ENCODE measurements around the gene RAB6B. TPM values are rescaled to one million over a fixed set of nuclear protein-coding genes. Genes with fewer than 3 reads are reported as not detected.

RAB6B gene
- polyA plus RNA-seq, 6 donors from 2014 or later = 0.15 to 0.74 (median 0.24) TPM; not detected in 1

- no peak overlapping the region for H3K4me3 Mint-ChIP-seq
Measured at GRCh38 chr3:133850034-133850433, 45.6 kb downstream of the RAB6B start.

GRCh38 chr3:133849346-133849745, 46.3 kb downstream of the RAB6B start:
- no peaks in the 10 kb centered on the region for H3K4me1 Mint-ChIP-seq
- H3K9me3 Mint-ChIP-seq = peaks cover 0 to 9% (median 1%) of the 10 kb centered on the region in 7 donors
- H3K27ac Mint-ChIP-seq = no peak overlapping the region
- DNase-seq (no peak), ATAC-seq (ENCODE audit: low read depth in 2 of 2) (no peak)
- no peak overlapping the region for H3K4me3 Mint-ChIP-seq
- no peaks in the 10 kb centered on the region for H3K36me3 Mint-ChIP-seq
- H3K27me3 Mint-ChIP-seq = peaks cover 4 to 14% (median 10%) of the 10 kb centered on the region in 3 donors

More at GRCh38 chr3:133850034-133850433, 45.6 kb downstream of the RAB6B start:
- Mint-ChIP-seq H3K27me3 (peaks cover 4 to 14% (median 10%) of the 10 kb centered on the region in 3 donors), H3K9me3 (peaks cover 0 to 9% (median 1%) of the 10 kb centered on the region in 7 donors), H3K27ac (no peak overlapping the region), H3K36me3 (no peaks in the 10 kb centered on the region), H3K4me1 (no peaks in the 10 kb centered on the region)
- no peak for ATAC-seq (ENCODE audit: low read depth in 2 of 2)
- DNase-seq = no peak

- H3K27ac Mint-ChIP-seq = no peak overlapping the region
- H3K36me3 Mint-ChIP-seq = no peaks in the 10 kb centered on the region
- ATAC-seq (ENCODE audit: low read depth in 2 of 2) = no peak
- H3K4me1 Mint-ChIP-seq = no peaks in the 10 kb centered on the region
- peaks cover 0 to 3% (median 0%) of the 10 kb centered on the region in 7 donors for H3K9me3 Mint-ChIP-seq
- H3K4me3 Mint-ChIP-seq = no peak overlapping the region
- DNase-seq = no peak
- H3K27me3 Mint-ChIP-seq = peaks cover 4 to 15% (median 10%) of the 10 kb centered on the region in 3 donors
Measured at GRCh38 chr3:133845127-133845526, 50.6 kb downstream of the RAB6B start.

- Mint-ChIP-seq H3K9me3 (peaks cover 0 to 2% (median 0%) of the 10 kb centered on the region in 7 donors), H3K36me3 (no peaks in the 10 kb centered on the region), H3K27me3 (peaks cover 4 to 22% (median 16%) of the 10 kb centered on the region in 3 donors), H3K4me3 (no peak overlapping the region), H3K4me1 (no peaks in the 10 kb centered on the region), H3K27ac (no peak overlapping the region)
- DNase-seq = no peak
- ATAC-seq (ENCODE audit: low read depth in 2 of 2) = no peak
Measured at GRCh38 chr3:133843634-133844033, 52.0 kb downstream of the RAB6B start.

GRCh38 chr3:133842158-133842557, 53.5 kb downstream of the RAB6B start:
- Mint-ChIP-seq H3K36me3 (no peaks in the 10 kb centered on the region), H3K9me3 (peaks cover 0 to 2% (median 0%) of the 10 kb centered on the region in 7 donors), H3K27ac (no peak overlapping the region), H3K4me3 (no peak overlapping the region), H3K4me1 (no peaks in the 10 kb centered on the region), H3K27me3 (peaks cover under 1 to 10% (median 6%) of the 10 kb centered on the region in 3 donors)
- ATAC-seq (ENCODE audit: low read depth in 2 of 2) (no peak), DNase-seq (no peak)

GRCh38 chr3:133841196-133841595, 54.5 kb downstream of the RAB6B start:
- peaks cover 0 to 2% (median 0%) of the 10 kb centered on the region in 7 donors for H3K9me3 Mint-ChIP-seq
- ATAC-seq (ENCODE audit: low read depth in 2 of 2) (no peak), DNase-seq (no peak)
- no peaks in the 10 kb centered on the region for H3K36me3 Mint-ChIP-seq
- peaks cover 0 to 8% (median 6%) of the 10 kb centered on the region in 3 donors for H3K27me3 Mint-ChIP-seq
- H3K4me1 Mint-ChIP-seq = no peaks in the 10 kb centered on the region
- no peak overlapping the region for H3K27ac Mint-ChIP-seq
- no peak overlapping the region for H3K4me3 Mint-ChIP-seq

GRCh38 chr3:133840767-133841166, 54.9 kb downstream of the RAB6B start:
- H3K4me1 Mint-ChIP-seq = no peaks in the 10 kb centered on the region

GRCh38 chr3:133840055-133840737, 55.5 kb downstream of the RAB6B start:
- H3K27me3 Mint-ChIP-seq = peaks cover 0 to 8% (median 6%) of the 10 kb centered on the region in 3 donors
- no peaks in the 10 kb centered on the region for H3K36me3 Mint-ChIP-seq
- no peaks in the 10 kb centered on the region for H3K4me1 Mint-ChIP-seq
- peaks cover 0 to 2% (median 0%) of the 10 kb centered on the region in 7 donors for H3K9me3 Mint-ChIP-seq
- no peak overlapping the region for H3K4me3 Mint-ChIP-seq
- no peak for ATAC-seq (ENCODE audit: low read depth in 2 of 2)
- no peak overlapping the region for H3K27ac Mint-ChIP-seq
- no peak for DNase-seq

More at GRCh38 chr3:133840767-133841166, 54.9 kb downstream of the RAB6B start:
- ATAC-seq (ENCODE audit: low read depth in 2 of 2) (no peak), DNase-seq (no peak)
- Mint-ChIP-seq H3K27ac (no peak overlapping the region), H3K4me3 (no peak overlapping the region), H3K9me3 (peaks cover 0 to 2% (median 0%) of the 10 kb centered on the region in 7 donors), H3K27me3 (peaks cover 0 to 8% (median 6%) of the 10 kb centered on the region in 3 donors), H3K36me3 (no peaks in the 10 kb centered on the region)

GRCh38 chr3:133838916-133839800, 56.5 kb downstream of the RAB6B start:
- Mint-ChIP-seq H3K27me3 (peaks cover 0 to 8% (median 6%) of the 10 kb centered on the region in 3 donors), H3K4me3 (no peak overlapping the region), H3K9me3 (no peaks in the 10 kb centered on the region), H3K4me1 (no peaks in the 10 kb centered on the region), H3K27ac (no peak overlapping the region), H3K36me3 (no peaks in the 10 kb centered on the region)
- ATAC-seq (ENCODE audit: low read depth in 2 of 2) (no peak), DNase-seq (no peak)

- H3K36me3 Mint-ChIP-seq = no peaks in the 10 kb centered on the region
- peak overlapping the region in 1 of 8 donors; percentile 22 for H3K4me3 Mint-ChIP-seq
- peaks cover 0 to 8% (median 6%) of the 10 kb centered on the region in 3 donors for H3K27me3 Mint-ChIP-seq
- no peak overlapping the region for H3K27ac Mint-ChIP-seq
- no peaks in the 10 kb centered on the region for H3K4me1 Mint-ChIP-seq
- ATAC-seq (ENCODE audit: low read depth in 2 of 2) (no peak), DNase-seq (no peak)
- no peaks in the 10 kb centered on the region for H3K9me3 Mint-ChIP-seq
Measured at GRCh38 chr3:133838296-133838789, 57.3 kb downstream of the RAB6B start.

- DNase-seq = no peak
- Mint-ChIP-seq H3K27me3 (peaks cover 0 to 8% (median 6%) of the 10 kb centered on the region in 3 donors), H3K4me3 (peak overlapping the region in 1 of 8 donors; percentile 22), H3K27ac (no peak overlapping the region), H3K4me1 (no peaks in the 10 kb centered on the region), H3K36me3 (no peaks in the 10 kb centered on the region), H3K9me3 (no peaks in the 10 kb centered on the region)
- ATAC-seq (ENCODE audit: low read depth in 2 of 2) = no peak
Measured at GRCh38 chr3:133837487-133838295, 58.0 kb downstream of the RAB6B start.

GRCh38 chr3:133836497-133837158, 59.1 kb downstream of the RAB6B start:
- peaks cover 0 to 8% (median 6%) of the 10 kb centered on the region in 3 donors for H3K27me3 Mint-ChIP-seq
- no peak overlapping the region for H3K4me3 Mint-ChIP-seq
- H3K4me1 Mint-ChIP-seq = peaks cover 0 to 2% (median 0%) of the 10 kb centered on the region in 3 donors
- no peaks in the 10 kb centered on the region for H3K36me3 Mint-ChIP-seq
- no peaks in the 10 kb centered on the region for H3K9me3 Mint-ChIP-seq
- DNase-seq = no peak
- no peak for ATAC-seq (ENCODE audit: low read depth in 2 of 2)
- H3K27ac Mint-ChIP-seq = no peak overlapping the region

Data from naive B cell (primary cell).